HEK293T (cell line): ENCODE measurements around the gene ETHE1.

Source experiments
- ARNT ChIP-seq: fragments of 450-650 bp; IDR thresholded peaks from 2 replicates; pipeline ENCODE4 v1.6.1; 2017; ENCODE audit warnings: mild to moderate bottlenecking
- BHLHE40 ChIP-seq: fragments of 450-650 bp; IDR thresholded peaks from 2 replicates; pipeline ENCODE4 v1.6.1; 2016; ENCODE audit warnings: mild to moderate bottlenecking, moderate library complexity, borderline replicate concordance
- ELF4 ChIP-seq: fragments of 450-650 bp; IDR thresholded peaks from 2 replicates; pipeline ENCODE4 v1.6.1; 2017; ENCODE audit warnings: antibody characterized with exemption
- FOXA1 ChIP-seq: fragments of 450-650 bp; IDR thresholded peaks from 2 replicates; pipeline ENCODE4 v1.6.1; 2016; ENCODE audit warnings: mild to moderate bottlenecking
- FOXM1 ChIP-seq: fragments of 450-650 bp; IDR thresholded peaks from 2 replicates; pipeline ENCODE4 v1.6.1; 2017; ENCODE audit warnings: mild to moderate bottlenecking, borderline replicate concordance
- HDGF ChIP-seq: fragments of 450-650 bp; IDR thresholded peaks from 2 replicates; pipeline ENCODE4 v1.6.1; 2017; ENCODE audit warnings: antibody characterized with exemption, borderline replicate concordance
- L3MBTL2 ChIP-seq: fragments of 450-650 bp; conservative IDR thresholded peaks from 2 replicates; pipeline ENCODE4 v1.6.1; 2016; ENCODE audit warnings: mild to moderate bottlenecking
- NFRKB ChIP-seq: fragments of 450-650 bp; IDR thresholded peaks from 2 replicates; pipeline ENCODE4 v1.6.1; 2016; ENCODE audit warnings: mild to moderate bottlenecking, moderate library complexity
- SP1 ChIP-seq: fragments of 450-650 bp; IDR thresholded peaks from 2 replicates; pipeline ENCODE4 v1.6.1; 2017
- SUZ12 ChIP-seq: fragments of 450-650 bp; IDR thresholded peaks from 2 replicates; pipeline ENCODE4 v1.6.1; 2016; ENCODE audit warnings: mild to moderate bottlenecking

- no peak for TF ChIP-seq FOXA1
- TF ChIP-seq FOXM1 = no peak
- TF ChIP-seq ARNT = no peak
- no peak for TF ChIP-seq ELF4
- no peak for TF ChIP-seq L3MBTL2
- no peak for TF ChIP-seq SP1
- no peak for TF ChIP-seq SUZ12
- no peak for TF ChIP-seq BHLHE40
- TF ChIP-seq NFRKB = no peak
- no peak for TF ChIP-seq HDGF
Measured at GRCh38 chr19:43561139-43561970, 34.4 kb upstream of the ETHE1 start.
